ENCODE results near the gene THEMIS2. TPM values are rescaled to one million over a fixed set of nuclear protein-coding genes. Genes with fewer than 3 reads are reported as not detected.

The THEMIS2 gene
- total and polyA plus RNA-seq, 9 of the 15 experiments (the other 6 are each of a cell fraction or from before 2014, with no cell fraction given): 2.3 to 12.7 (median 8.0) TPM

DNA sequence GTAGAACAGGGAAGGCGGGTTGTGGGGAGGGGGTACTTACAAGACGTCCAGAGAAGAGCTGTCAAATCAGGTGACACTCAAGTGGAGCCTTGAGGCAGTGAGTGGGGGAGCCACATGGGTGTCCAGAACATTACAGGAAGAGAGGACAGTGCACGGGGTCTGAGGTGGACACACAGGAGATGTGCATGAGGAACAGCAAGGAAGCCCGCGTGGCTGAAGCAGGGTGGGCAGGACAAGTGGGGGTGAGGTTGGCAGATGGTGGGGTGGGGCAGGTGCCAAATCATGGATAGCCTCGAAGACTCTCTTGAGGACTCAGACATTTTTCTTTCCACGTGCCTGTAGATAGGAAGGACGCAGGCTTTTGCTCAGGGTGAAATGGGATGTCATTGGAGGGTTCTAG, 63.4 kb downstream of the THEMIS2 start:
- Histone ChIP-seq H3K27ac (ENCODE audit: extremely low read depth, low read depth, low read length) (no peak overlapping the region), H4K20me1 (replicated peaks; ENCODE audit: control insufficient read depth, insufficient read depth, low read length) (no peaks in the 10 kb centered on the region), H2AFZ (ENCODE audit: low read depth, low read length) (peak overlapping the region; percentile 92), H3K9ac (ENCODE audit: insufficient read depth in 1 of 2, low read depth in 2 of 2, low read length in 2 of 2) (peak overlapping the region in 1 of 2 experiments; percentile 46; a peak in 1 of 4 replicates), H3K4me2 (ENCODE audit: insufficient read depth, low read length) (peak overlapping the region; percentile 77), H3K4me3 (no peak overlapping the region), H3K27me3 (ENCODE audit: control insufficient read depth in 2 of 2, insufficient read depth in 2 of 2, low read length in 2 of 2) (no peaks in the 10 kb centered on the region), H3K9me1 (ENCODE audit: control insufficient read depth, insufficient read depth, low read length) (no peaks in the 10 kb centered on the region), H3K36me3 (ENCODE audit: control insufficient read depth, insufficient read depth, low read length) (no peaks in the 10 kb centered on the region), H3K4me1 (replicated peaks in 1 of 2; ENCODE audit: control insufficient read depth in 2 of 2, insufficient read depth in 2 of 2, low read length in 2 of 2) (peaks cover 11 to 18% of the 10 kb centered on the region in 2 experiments), H3K79me2 (ENCODE audit: control insufficient read depth, insufficient read depth, low read length) (no peaks in the 10 kb centered on the region), H3K9me3 (replicated peaks; ENCODE audit: control insufficient read depth, insufficient read depth, low read depth, low read length) (no peaks in the 10 kb centered on the region)
- POLR2A ChIA-PET: interaction anchor here (0.7 to 2.0 kb wide), 3 partner anchors 10 to 11 kb away, joined by 3 to 16 read pairs (median 4); no protein-coding TSS in a partner anchor
- in situ Hi-C loops (cut with MboI) (no loop called here), intact Hi-C loops (cut with micrococcal nuclease) (loop anchor here (5.0 kb wide), 1 partner anchor 78 kb away; no protein-coding TSS in a partner anchor)
- 51% methylated on average over 8 of the region's 8 CpGs for WGBS (ENCODE audit: insufficient coverage, low coverage, missing lambda C conversion rate)
- peak; percentile 12; the same call in 2 of the 3 replicates for ATAC-seq
- FAIRE-seq: no peak
- CTCF ChIA-PET (ENCODE audit: low intra/inter-chr PET ratio): no interaction called here
- DNase-seq (ENCODE audit: extremely low read depth in 1 of 4, low spot score in 3 of 4): peak in 1 of 4 experiments; percentile 10
- BruUV-seq (replicated peaks): no TSS peak
- TF ChIP-seq ZNF77 (CRISPR knock-in tag; IDR thresholded peaks at IDR 0.05) (no peak), MAFF (IDR thresholded peaks at IDR 0.05; ENCODE audit: low read length) (no peak), MGA (IDR thresholded peaks at IDR 0.05) (peak; percentile 18; the same call in 1 of the 2 replicates), KHSRP (IDR thresholded peaks at IDR 0.05) (no peak), E2F6 (IDR thresholded peaks at IDR 0.05; ENCODE audit: borderline replicate concordance in 1 of 2, extremely low read depth in 1 of 2, insufficient read depth in 1 of 2, insufficient read length in 1 of 2, low read depth in 1 of 2, low read length in 1 of 2, poor library complexity in 1 of 2, severe bottlenecking in 1 of 2) (peak in 1 of 2 experiments; percentile 17), KAT2B (IDR thresholded peaks at IDR 0.05; ENCODE audit: low read depth, low read length) (no peak), ZNF696 (CRISPR knock-in tag; conservative IDR thresholded peaks at IDR 0.05) (no peak)
- TF ChIP-seq, protein P1, sequence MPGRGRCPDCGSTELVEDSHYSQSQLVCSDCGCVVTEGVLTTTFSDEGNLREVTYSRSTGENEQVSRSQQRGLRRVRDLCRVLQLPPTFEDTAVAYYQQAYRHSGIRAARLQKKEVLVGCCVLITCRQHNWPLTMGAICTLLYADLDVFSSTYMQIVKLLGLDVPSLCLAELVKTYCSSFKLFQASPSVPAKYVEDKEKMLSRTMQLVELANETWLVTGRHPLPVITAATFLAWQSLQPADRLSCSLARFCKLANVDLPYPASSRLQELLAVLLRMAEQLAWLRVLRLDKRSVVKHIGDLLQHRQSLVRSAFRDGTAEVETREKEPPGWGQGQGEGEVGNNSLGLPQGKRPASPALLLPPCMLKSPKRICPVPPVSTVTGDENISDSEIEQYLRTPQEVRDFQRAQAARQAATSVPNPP (IDR thresholded peaks at IDR 0.05; ENCODE audit: borderline replicate concordance, insufficient read depth, insufficient read length): no peak
